HepG2 (cell line): ENCODE results near the gene ABCC5. TPM values are rescaled to one million over a fixed set of nuclear protein-coding genes. Genes with fewer than 3 reads are reported as not detected.

Source experiments
- ATAC-seq: fragments of 200-7000 bp; cut with Tn5 transposase; 3 replicates; pipeline ENCODE4 v1.9.1; 2020; ENCODE audit warnings: mild to moderate bottlenecking, moderate library complexity
- BruUV-seq: library from RNA; stranded (reverse); fragments of 400-500 nt; replicated peaks from 2 replicates; lab custom pipeline; 2021; lab: Mats Ljungman, UMichigan
- CTCF ChIA-PET: fragments of 300-600 bp; formaldehyde crosslinking; extraction: SDS; loops from one replicate; lab custom pipeline; 2021; ENCODE audit warnings: low total read pairs, inconsistent platforms, low intra/inter-chr PET ratio; lab: Yijun Ruan, JAX
- POLR2A ChIA-PET: fragments of 350-600 bp; sonication (Branson Sonifier 250); formaldehyde crosslinking; loops from one replicate; lab custom pipeline; 2020; ENCODE audit warnings: antibody characterized with exemption, inconsistent platforms; lab: Yijun Ruan, JAX
- DNase-seq: peaks from one replicate; pipeline ENCODE4 v3.0.0-alpha.2; 2015; ENCODE audit warnings: low spot score
- FAIRE-seq: peaks from 3 replicates; lab custom pipeline; 2011; peaks lifted over from hg19 to GRCh38; lab: Jason Lieb, UNC
- H2AFZ ChIP-seq: one replicate; pipeline ENCODE4 v1.6.1; 2011; ENCODE audit warnings: low read length, inconsistent platforms
- H3K27ac ChIP-seq: fragments of 300-600 bp; 3 replicates; pipeline ENCODE4 v1.8.0; 2011; ENCODE audit warnings: mixed run types, mild to moderate bottlenecking, mixed read lengths, low read length, inconsistent platforms; ENCODE audit not compliant: insufficient read depth; ENCODE audit errors: extremely low read length
- H3K27me3 ChIP-seq, 2 experiments: fragments of 200-600 bp in 1 of 2; 2 replicates in 1 of 2; 3 replicates in 1 of 2; pipeline versions ENCODE4 v1.6.0 to v1.8.0; 2011; ENCODE audit warnings: low read length in 2 of 2, mild to moderate bottlenecking in 2 of 2, moderate library complexity in 2 of 2, inconsistent platforms in 1 of 2; ENCODE audit not compliant: insufficient read depth in 2 of 2, control insufficient read depth in 1 of 2
- H3K36me3 ChIP-seq, 2 experiments: fragments of 200-600 bp in 1 of 2; replicated peaks in 1 of 2; 2 replicates in 1 of 2; 3 replicates in 1 of 2; pipeline versions ENCODE4 v1.5.1 to v1.8.0; 2011; ENCODE audit warnings: low read length in 2 of 2, inconsistent platforms in 1 of 2; ENCODE audit not compliant: insufficient read depth in 2 of 2, control insufficient read depth in 1 of 2
- H3K4me1 ChIP-seq: 2 replicates; pipeline ENCODE4 v1.5.1; 2012; ENCODE audit warnings: low read length, inconsistent platforms; ENCODE audit not compliant: insufficient read depth
- H3K4me2 ChIP-seq: 2 replicates; pipeline ENCODE4 v1.6.0; 2011; ENCODE audit warnings: low read depth, low read length, inconsistent platforms
- H3K4me3 ChIP-seq, 3 experiments: fragments of 200-600 bp in 1 of 3; sonication (generic), shearing (Covaris generic) in 1 of 3; replicated peaks in 1 of 3; 2 replicates each; pipeline ENCODE4 v1.5.1; 2011 to 2016; ENCODE audit warnings: low read length in 3 of 3, inconsistent platforms in 2 of 3, low read depth in 2 of 3, mild to moderate bottlenecking in 2 of 3, control low read depth in 1 of 3, mixed read lengths in 1 of 3; ENCODE audit not compliant: insufficient read depth in 1 of 3
- H3K79me2 ChIP-seq: one replicate; pipeline ENCODE4 v1.6.1; 2011; ENCODE audit warnings: low read length, inconsistent platforms; ENCODE audit not compliant: insufficient read depth
- H3K9ac ChIP-seq: 2 replicates; pipeline ENCODE4 v1.6.0; 2011; ENCODE audit warnings: mild to moderate bottlenecking, low read depth, low read length, inconsistent platforms; ENCODE audit not compliant: insufficient read depth
- H3K9me3 ChIP-seq: 2 replicates; pipeline ENCODE4 v1.5.1; 2012; ENCODE audit warnings: mild to moderate bottlenecking, low read length
- H4K20me1 ChIP-seq: 2 replicates; pipeline ENCODE4 v1.6.0; 2011; ENCODE audit warnings: inconsistent platforms, mild to moderate bottlenecking, low read length, moderate library complexity; ENCODE audit not compliant: insufficient read depth
- FOSL2 ChIP-seq: sonication (generic); formaldehyde crosslinking; IDR thresholded peaks from 2 replicates; pipeline ENCODE4 v1.4.0; 2020; ENCODE audit warnings: missing genetic modification reagents
- MTA3 ChIP-seq: sonication (generic); formaldehyde crosslinking; IDR thresholded peaks from 2 replicates; pipeline ENCODE4 v1.4.0; 2020; ENCODE audit warnings: missing genetic modification reagents
- PHB2 ChIP-seq: fragments of 450-650 bp; IDR thresholded peaks from 2 replicates; pipeline ENCODE4 v1.6.1; 2018; ENCODE audit not compliant: partially characterized antibody
- PRPF4 ChIP-seq: fragments of 200-400 bp; formaldehyde crosslinking; IDR thresholded peaks from 2 replicates; pipeline ENCODE4 v1.6.1; 2016; ENCODE audit warnings: low read length, low read depth; ENCODE audit not compliant: poor library complexity, severe bottlenecking
- RERE ChIP-seq: IDR thresholded peaks from 2 replicates; pipeline ENCODE4 v1.6.1; 2016; ENCODE audit warnings: low read depth, missing genetic modification reagents, missing compliant biosample characterization
- SOX5 ChIP-seq: IDR thresholded peaks from 2 replicates; pipeline ENCODE4 v1.6.1; 2016; ENCODE audit warnings: borderline replicate concordance
- TP53 ChIP-seq: sonication (generic); formaldehyde crosslinking; conservative IDR thresholded peaks from 2 replicates; pipeline ENCODE4 v1.4.0; 2020; ENCODE audit warnings: missing genetic modification reagents
- ZFAT ChIP-seq: sonication (generic); formaldehyde crosslinking; conservative IDR thresholded peaks from 2 replicates; pipeline ENCODE4 v1.8.1; 2023; ENCODE audit warnings: missing genetic modification reagents, inconsistent platforms
- ZKSCAN8 ChIP-seq: IDR thresholded peaks from 2 replicates; pipeline ENCODE4 v1.6.1; 2016; ENCODE audit warnings: borderline replicate concordance, missing genetic modification reagents, missing compliant biosample characterization
- ZMAT3 ChIP-seq: sonication (generic); formaldehyde crosslinking; conservative IDR thresholded peaks from 2 replicates; pipeline ENCODE4 v1.7.0; 2021; ENCODE audit warnings: missing genetic modification reagents
- ZNF329 ChIP-seq: sonication (generic); formaldehyde crosslinking; IDR thresholded peaks from 2 replicates; pipeline ENCODE4 v1.9.0; 2021; ENCODE audit warnings: low read depth, mild to moderate bottlenecking, missing genetic modification reagents
- ZNF382 ChIP-seq: sonication (generic); formaldehyde crosslinking; IDR thresholded peaks from 2 replicates; pipeline ENCODE4 v1.5.0; 2020; ENCODE audit warnings: missing genetic modification reagents, mild to moderate bottlenecking, borderline replicate concordance
- ZNF570 ChIP-seq: sonication (generic); formaldehyde crosslinking; IDR thresholded peaks from 2 replicates; pipeline ENCODE4 v1.4.0; 2020; ENCODE audit warnings: mild to moderate bottlenecking, missing genetic modification reagents, borderline replicate concordance
- ZNF740 ChIP-seq: sonication (generic); formaldehyde crosslinking; IDR thresholded peaks from 2 replicates; pipeline ENCODE4 v1.4.0; 2020; ENCODE audit warnings: missing genetic modification reagents
- ZNF839 ChIP-seq: sonication (generic); formaldehyde crosslinking; IDR thresholded peaks from 2 replicates; pipeline ENCODE4 v1.4.0; 2020; ENCODE audit warnings: missing genetic modification reagents, mild to moderate bottlenecking, borderline replicate concordance
- WGBS: methylation state at CpG from one replicate; pipeline ENCODE4 v1.1.6; 2017; ENCODE audit warnings: low lambda C conversion rate; 5-methylcytosine and 5-hydroxymethylcytosine counted together
- in situ Hi-C: cut with HindIII; loops from 2 replicates; pipeline ENCODE4 v1.10.0; 2017; ENCODE audit warnings: low pct_unique_long_range_greater_than_20kb; ENCODE audit not compliant: extremely low pct_ligation_motif_present
- intact Hi-C: fragments of 100-400 bp; cut with micrococcal nuclease; formaldehyde crosslinking; loops from one replicate; pipeline ENCODE4 v1.10.0; 2022; ENCODE audit not compliant: unreplicated experiment
- polyA plus RNA-seq, 8 experiments: library from polyadenylated mRNA; depleted of rRNA in 3 of 8; stranded (reverse) in 7 of 8; unstranded in 1 of 8; fragments of >200 nt; fragmentation: Illumina TruSeq in 4 of 8; extraction: Trizol in 4 of 8; gene quantifications; 2 replicates each; pipeline versions ENCODE4 v1.2.1 to v1.2.3, GENCODE V29; 2011 to 2016; ENCODE audit warnings: low read depth in 4 of 8, missing spikeins in 1 of 8, mixed read lengths in 1 of 8; ENCODE audit not compliant: insufficient read depth in 1 of 8
- total RNA-seq, 5 experiments: library from RNA; depleted of rRNA; stranded (reverse); fragments of >200 nt; fragmentation: Illumina TruSeq; extraction: Trizol; gene quantifications; 2 replicates each; pipeline ENCODE4 v1.2.3, GENCODE V29; 2016; ENCODE audit warnings: low read depth in 1 of 5

The ABCC5 gene
- total and polyA plus RNA-seq, 2 of the 13 experiments (the other 11 are each of a cell fraction or from before 2014, with no cell fraction given), result 12.5 to 12.7 TPM

DNA sequence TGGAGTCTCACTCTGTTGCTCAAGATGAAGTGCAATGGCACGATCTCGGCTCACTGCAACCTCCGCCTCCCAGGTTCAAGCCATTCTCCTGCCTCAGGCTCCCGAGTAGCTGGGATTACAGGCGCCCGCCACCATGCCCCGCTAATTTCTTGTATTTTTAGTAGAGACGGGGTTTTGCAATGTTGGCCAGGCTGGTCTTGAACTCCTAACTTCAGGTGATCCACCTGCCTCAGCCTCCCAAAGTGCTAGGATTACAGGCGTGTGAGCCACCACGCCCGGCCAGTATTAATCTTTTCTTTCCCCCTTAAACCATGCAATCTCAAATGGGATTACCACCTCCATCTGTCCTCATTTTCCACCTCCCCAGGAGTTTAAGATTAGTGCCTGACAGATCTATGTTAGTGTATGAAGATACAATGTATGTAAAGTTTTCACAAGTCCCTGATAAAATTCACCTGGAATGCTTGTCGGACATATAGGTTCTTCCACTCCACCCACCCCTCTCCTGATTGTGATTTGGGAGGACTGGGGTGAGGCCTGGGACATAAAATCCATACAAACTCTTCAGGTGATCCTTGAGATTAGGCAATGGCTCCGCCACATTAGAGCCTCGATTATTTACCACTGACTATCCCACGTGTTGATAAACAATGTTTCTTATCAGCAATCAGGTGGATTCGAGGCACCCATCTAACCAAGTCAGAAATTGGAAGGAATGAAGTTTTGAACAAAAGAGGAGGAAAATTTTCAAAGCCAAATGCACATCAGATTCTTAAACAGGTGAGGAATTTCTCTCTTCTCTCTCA is 134.2 kb downstream of the ABCC5 start (continued):
- TF ChIP-seq RERE (CRISPR knock-in tag), result no peak

DNA sequence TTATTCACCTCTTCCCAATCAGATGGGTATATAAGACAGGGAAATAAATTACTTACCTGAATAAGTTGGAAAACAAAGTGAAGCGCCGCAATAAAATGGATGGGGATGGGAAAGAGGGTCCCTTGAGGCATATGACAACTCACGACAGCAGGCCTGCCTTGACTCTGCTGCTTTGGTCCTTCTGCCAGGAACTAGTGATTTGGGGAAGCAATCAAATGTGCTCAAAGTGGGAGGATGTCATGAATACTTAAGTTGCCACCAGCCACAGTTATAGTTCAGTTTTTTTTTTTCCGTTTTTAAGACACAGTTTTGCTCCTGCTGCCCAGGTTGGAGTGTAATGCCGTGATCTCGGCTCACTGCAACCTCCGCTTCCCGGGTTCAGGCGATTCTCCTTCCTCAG is 137.6 kb downstream of the ABCC5 start:
- in situ Hi-C loops (loop anchor here (25.0 kb wide), 1 partner anchor 257 kb away; the partner anchor contains the start of gene EIF2B5), intact Hi-C loops (loop anchor here (5.0 kb wide), 1 partner anchor 413 kb away; no protein-coding TSS in a partner anchor)
- Histone ChIP-seq H3K4me3 (no peak overlapping the region), H3K4me1 (peaks cover 20% of the 10 kb centered on the region), H3K36me3 (peaks cover 3 to 16% of the 10 kb centered on the region in 2 experiments; a peak in 4 of 5 replicates), H2AFZ (no peak overlapping the region), H3K9me3 (no peaks in the 10 kb centered on the region), H3K27me3 (no peaks in the 10 kb centered on the region; a peak in 1 of 5 replicates), H3K9ac (no peak overlapping the region), H3K79me2 (peaks cover 77% of the 10 kb centered on the region), H3K4me2 (no peak overlapping the region), H4K20me1 (peaks cover 13% of the 10 kb centered on the region; the same call in 1 of the 2 replicates), H3K27ac (no peak overlapping the region)
- 99% methylated on average over 9 of the region's 9 CpGs for WGBS
- FAIRE-seq, result no peak
- ChIA-PET POLR2A (no interaction called here), CTCF (no interaction called here)
- no peak for ATAC-seq
- no TSS peak for BruUV-seq
- DNase-seq, result no peak
- TF ChIP-seq ZNF382 (no peak), FOSL2 (CRISPR knock-in tag) (no peak), TP53 (CRISPR knock-in tag) (no peak), SOX5 (CRISPR knock-in tag) (no peak), ZKSCAN8 (CRISPR knock-in tag) (no peak), ZNF839 (no peak), PHB2 (no peak), MTA3 (CRISPR knock-in tag) (no peak), ZNF329 (CRISPR knock-in tag) (no peak), ZNF570 (no peak), ZNF740 (no peak), ZMAT3 (no peak), ZFAT (CRISPR knock-in tag) (no peak), PRPF4 (no peak)
